GM19043 (cell line): ENCODE results near the gene VAT1L.

Experiments
- ATAC-seq: cut with Tn5 transposase; IDR thresholded peaks from one replicate; pipeline ENCODE4 v1.9.1; 2021; ENCODE audit warnings: low read depth; ENCODE audit not compliant: unreplicated experiment

VAT1L gene

GRCh38 chr16:77860953-77861352 is 72.6 kb downstream of the VAT1L start:
- ATAC-seq, result no peak

- no peak for ATAC-seq
These were observed 74.9 kb downstream of the VAT1L start for GRCh38 chr16:77863250-77863649.

- no peak for ATAC-seq
These were observed 78.4 kb downstream of the VAT1L start for GRCh38 chr16:77866752-77867151.

GRCh38 chr16:77868052-77868451 is 79.7 kb downstream of the VAT1L start:
- peak; percentile 24 for ATAC-seq

- ATAC-seq, result peak; percentile 68
These were observed 80.1 kb downstream of the VAT1L start for GRCh38 chr16:77868478-77868877.

- no peak for ATAC-seq
These were observed 81.8 kb downstream of the VAT1L start for GRCh38 chr16:77869997-77870813.

- no peak for ATAC-seq
These were observed 83.6 kb downstream of the VAT1L start for GRCh38 chr16:77871932-77872331.

GRCh38 chr16:77873066-77873465 is 84.7 kb downstream of the VAT1L start:
- no peak for ATAC-seq

GRCh38 chr16:77874347-77874746 is 86.0 kb downstream of the VAT1L start:
- no peak for ATAC-seq

GRCh38 chr16:77876776-77877175 is 88.4 kb downstream of the VAT1L start:
- no peak for ATAC-seq

GRCh38 chr16:77877712-77878347 is 89.5 kb downstream of the VAT1L start:
- ATAC-seq, result no peak

- no peak for ATAC-seq
These were observed 93.1 kb downstream of the VAT1L start for GRCh38 chr16:77881355-77882030.

GRCh38 chr16:77882358-77882757 is 94.0 kb downstream of the VAT1L start:
- no peak for ATAC-seq

GRCh38 chr16:77885571-77886295 is 97.4 kb downstream of the VAT1L start:
- no peak for ATAC-seq

- ATAC-seq, result no peak
These were observed 100.5 kb downstream of the VAT1L start for GRCh38 chr16:77888871-77889270.

GRCh38 chr16:77890075-77890474 is 101.7 kb downstream of the VAT1L start:
- no peak for ATAC-seq

- no peak for ATAC-seq
These were observed 105.8 kb downstream of the VAT1L start for GRCh38 chr16:77894162-77894561.

GRCh38 chr16:77895962-77896361 is 107.6 kb downstream of the VAT1L start:
- no peak for ATAC-seq

GRCh38 chr16:77896415-77897128 is 108.2 kb downstream of the VAT1L start:
- no peak for ATAC-seq

- ATAC-seq, result no peak
These were observed 108.7 kb downstream of the VAT1L start for GRCh38 chr16:77897129-77897437.
